HCT116 (cell line): ENCODE data around the gene NT5DC3. TPM values are rescaled to one million over a fixed set of nuclear protein-coding genes. Genes with fewer than 3 reads are reported as not detected.

ENCODE experiments used
- ATAC-seq: fragments of 200-7000 bp; cut with Tn5 transposase; 2 replicates; pipeline ENCODE4 v1.9.1; 2020; ENCODE audit warnings: mild to moderate bottlenecking, moderate library complexity
- BruUV-seq: library from RNA; stranded (reverse); fragments of 400-500 nt; replicated peaks from 2 replicates; lab custom pipeline; 2021; lab: Mats Ljungman, UMichigan
- CTCF ChIA-PET: fragments of 300-600 bp; sonication (Branson Sonifier 250); formaldehyde crosslinking; loops from one replicate; lab custom pipeline; 2021; ENCODE audit warnings: antibody characterized with exemption; lab: Charles Lee
- POLR2A ChIA-PET: fragments of 300-600, 350-600 bp; sonication (Branson Sonifier 250); formaldehyde crosslinking; loops from one replicate; lab custom pipeline; 2021; ENCODE audit warnings: antibody characterized with exemption; lab: Charles Lee
- RAD21 ChIA-PET, 2 experiments: fragments of 300-600 bp; sonication (Branson Sonifier 250); formaldehyde crosslinking; loops; one replicate each; lab custom pipeline; 2023; ENCODE audit warnings: low total read pairs in 2 of 2; ENCODE audit not compliant: uncharacterized antibody in 2 of 2, unreplicated experiment in 2 of 2, low non-redundant PET in 1 of 2; lab: Charles Lee
- DNase-seq: peaks from one replicate; pipeline ENCODE4 v3.0.0-alpha.2; 2010; ENCODE audit warnings: low read depth, low spot score
- H2AFZ ChIP-seq: fragments of 200-600 bp; shearing (Covaris generic), sonication (generic); 2 replicates; pipeline ENCODE4 v1.6.1; 2017; ENCODE audit warnings: low read depth, mixed run types, mixed read lengths, antibody characterized with exemption, low read length; ENCODE audit not compliant: poor library complexity, severe bottlenecking
- H3K27ac ChIP-seq: 2 replicates; pipeline ENCODE4 v1.5.1; 2012; ENCODE audit warnings: low read depth, low read length
- H3K27me3 ChIP-seq: fragments of 200-600 bp; sonication (generic); 2 replicates; pipeline ENCODE4 v1.6.1; 2016; ENCODE audit warnings: mixed run types, low read length, mixed read lengths; ENCODE audit not compliant: insufficient read depth
- H3K36me3 ChIP-seq, 2 experiments: fragments of 200-500 bp in 1 of 2; fragments of 200-600 bp in 1 of 2; sonication (Bioruptor generic) in 1 of 2; sonication (generic) in 1 of 2; 2 replicates each; pipeline versions ENCODE4 v1.5.1 to v1.6.1; 2014 to 2016; ENCODE audit warnings: low read length in 2 of 2, inconsistent platforms in 1 of 2, mixed read lengths in 1 of 2, mixed run types in 1 of 2; ENCODE audit not compliant: insufficient read depth in 2 of 2, control insufficient read depth in 1 of 2
- H3K4me1 ChIP-seq, 2 experiments: fragments of 200-600 bp in 1 of 2; sonication (generic) in 1 of 2; 2 replicates each; pipeline versions ENCODE4 v1.5.1 to v1.6.1; 2012 to 2017; ENCODE audit warnings: low read length in 2 of 2, inconsistent platforms in 1 of 2, mild to moderate bottlenecking in 1 of 2, mixed read lengths in 1 of 2, mixed run types in 1 of 2, moderate library complexity in 1 of 2; ENCODE audit not compliant: insufficient read depth in 2 of 2, control insufficient read depth in 1 of 2
- H3K4me2 ChIP-seq: fragments of 200-600 bp; sonication (generic); 2 replicates; pipeline ENCODE4 v1.6.1; 2017; ENCODE audit warnings: mixed run types, low read length, mixed read lengths
- H3K4me3 ChIP-seq, 2 experiments: fragments of 200-600 bp in 1 of 2; sonication (generic) in 1 of 2; replicated peaks in 1 of 2; 2 replicates each; pipeline ENCODE4 v1.5.1; 2011 to 2016; ENCODE audit warnings: low read length in 2 of 2, control low read depth in 1 of 2, low read depth in 1 of 2, mild to moderate bottlenecking in 1 of 2, mixed read lengths in 1 of 2, mixed run types in 1 of 2
- H3K79me2 ChIP-seq: fragments of 200-600 bp; sonication (generic); 2 replicates; pipeline ENCODE4 v1.6.1; 2017; ENCODE audit warnings: mild to moderate bottlenecking, mixed run types, low read length, moderate library complexity, mixed read lengths; ENCODE audit not compliant: insufficient read depth
- H3K9ac ChIP-seq: fragments of 200-600 bp; sonication (generic); 2 replicates; pipeline ENCODE4 v1.6.1; 2016; ENCODE audit warnings: low read length, mixed read lengths
- H3K9me2 ChIP-seq: fragments of 200-600 bp; sonication (generic), shearing (Covaris generic); 2 replicates; pipeline ENCODE4 v1.6.1; 2017; ENCODE audit warnings: mixed run types, mild to moderate bottlenecking, moderate library complexity; ENCODE audit not compliant: insufficient read depth
- H3K9me3 ChIP-seq, 2 experiments: fragments of 200-500 bp in 1 of 2; fragments of 200-600 bp in 1 of 2; sonication (Bioruptor generic) in 1 of 2; sonication (generic) in 1 of 2; 2 replicates each; pipeline ENCODE4 v1.6.1; 2014 to 2017; ENCODE audit warnings: low read length in 2 of 2, mixed read lengths in 2 of 2, inconsistent platforms in 1 of 2, low read depth in 1 of 2, mild to moderate bottlenecking in 1 of 2, mixed run types in 1 of 2, moderate library complexity in 1 of 2; ENCODE audit not compliant: control insufficient read depth in 1 of 2, insufficient read depth in 1 of 2
- H4K20me1 ChIP-seq: fragments of 200-600 bp; sonication (generic), shearing (Covaris generic); 2 replicates; pipeline ENCODE4 v1.6.1; 2017; ENCODE audit warnings: mixed run types, mild to moderate bottlenecking, moderate library complexity; ENCODE audit not compliant: insufficient read depth
- CBX3 ChIP-seq: IDR thresholded peaks from 2 replicates; pipeline ENCODE4 v1.6.1; 2012; ENCODE audit warnings: low read depth
- CEBPB ChIP-seq: IDR thresholded peaks from 2 replicates; pipeline ENCODE4 v1.6.1; 2012; ENCODE audit warnings: low read depth
- EGR1 ChIP-seq: IDR thresholded peaks from 2 replicates; pipeline ENCODE4 v1.6.1; 2012; ENCODE audit warnings: low read depth
- ELF1 ChIP-seq: IDR thresholded peaks from 2 replicates; pipeline ENCODE4 v1.6.1; 2012; ENCODE audit warnings: low read depth, borderline replicate concordance
- EZH2 ChIP-seq: fragments of 200-600 bp; sonication (generic); IDR thresholded peaks from 2 replicates; pipeline ENCODE4 v1.6.1; 2017; ENCODE audit warnings: antibody characterized with exemption, mixed run types
- EZH2phosphoT487 ChIP-seq: fragments of 200-600 bp; IDR thresholded peaks from 2 replicates; pipeline ENCODE4 v1.6.1; 2018; ENCODE audit warnings: antibody characterized with exemption, borderline replicate concordance
- FOSL1 ChIP-seq: IDR thresholded peaks from 2 replicates; pipeline ENCODE4 v1.6.1; 2012; ENCODE audit warnings: low read depth
- JUND ChIP-seq: IDR thresholded peaks from 2 replicates; pipeline ENCODE4 v1.6.1; 2012
- POLR2A ChIP-seq: IDR thresholded peaks from 2 replicates; pipeline ENCODE4 v1.7.0; 2011; ENCODE audit warnings: borderline replicate concordance; ENCODE audit not compliant: insufficient read depth, insufficient read length; ENCODE audit errors: extremely low read depth
- POLR2AphosphoS5 ChIP-seq: IDR thresholded peaks from 2 replicates; pipeline ENCODE4 v1.6.1; 2011; ENCODE audit warnings: mild to moderate bottlenecking, low read depth, low read length, moderate library complexity
- SIN3A ChIP-seq: IDR thresholded peaks from 2 replicates; pipeline ENCODE4 v1.6.1; 2012; ENCODE audit warnings: low read depth
- SP1 ChIP-seq: IDR thresholded peaks from 2 replicates; pipeline ENCODE4 v1.6.1; 2012; ENCODE audit warnings: low read depth
- TCF7L2 ChIP-seq: IDR thresholded peaks from 2 replicates; pipeline ENCODE4 v1.7.0; 2011; ENCODE audit warnings: borderline replicate concordance, inconsistent platforms; ENCODE audit not compliant: insufficient read depth, insufficient read length; ENCODE audit errors: extremely low read depth
- YY1 ChIP-seq: IDR thresholded peaks from 2 replicates; pipeline ENCODE4 v1.6.1; 2011; ENCODE audit warnings: low read length, low read depth, moderate library complexity, mild to moderate bottlenecking; ENCODE audit not compliant: insufficient replicate concordance; ENCODE audit errors: extremely low read depth
- ZFX ChIP-seq: fragments of 450-650 bp; IDR thresholded peaks from 2 replicates; pipeline ENCODE4 v1.6.1; 2017
- ZNF274 ChIP-seq: fragments of 200-500 bp; sonication (Bioruptor generic); IDR thresholded peaks from 2 replicates; pipeline ENCODE4 v1.6.1; 2014; ENCODE audit warnings: mild to moderate bottlenecking, low read depth, low read length, inconsistent platforms
- intact Hi-C: fragments of 100-400 bp; cut with micrococcal nuclease; formaldehyde crosslinking; loops from 2 replicates; pipeline ENCODE4 v1.10.0; 2022
- total RNA-seq: library from RNA; stranded (reverse); gene quantifications from one replicate; pipeline ENCODE4 v1.2.1, GENCODE V29; 2021; ENCODE audit not compliant: unreplicated experiment
- TF ChIP-seq, protein P1 (sequence below), 3 experiments: fragments of 200-600 bp in 1 of 3; sonication (generic) in 1 of 3; IDR thresholded peaks in 2 of 3; conservative IDR thresholded peaks in 1 of 3; 2 replicates each; pipeline ENCODE4 v1.5.1; 2012 to 2017; ENCODE audit warnings: low read depth in 2 of 3, low read length in 2 of 3, antibody characterized with exemption in 1 of 3, borderline replicate concordance in 1 of 3, control low read depth in 1 of 3, mild to moderate bottlenecking in 1 of 3, mixed read lengths in 1 of 3, mixed run types in 1 of 3, moderate library complexity in 1 of 3; ENCODE audit not compliant: insufficient read depth in 1 of 3
- TF ChIP-seq, protein P2 (sequence below): IDR thresholded peaks from 2 replicates; pipeline ENCODE4 v1.6.1; 2012
- TF ChIP-seq, protein P3 (sequence below): IDR thresholded peaks from 2 replicates; pipeline ENCODE4 v1.6.1; 2012
- TF ChIP-seq, protein P4 (sequence below): IDR thresholded peaks from 2 replicates; pipeline ENCODE4 v1.6.1; 2011; ENCODE audit warnings: mild to moderate bottlenecking, low read length, moderate library complexity; ENCODE audit not compliant: insufficient replicate concordance; ENCODE audit errors: extremely low read depth

NT5DC3 gene
- total RNA-seq, 1 experiment from 2014 or later: 18.7 TPM

DNA sequence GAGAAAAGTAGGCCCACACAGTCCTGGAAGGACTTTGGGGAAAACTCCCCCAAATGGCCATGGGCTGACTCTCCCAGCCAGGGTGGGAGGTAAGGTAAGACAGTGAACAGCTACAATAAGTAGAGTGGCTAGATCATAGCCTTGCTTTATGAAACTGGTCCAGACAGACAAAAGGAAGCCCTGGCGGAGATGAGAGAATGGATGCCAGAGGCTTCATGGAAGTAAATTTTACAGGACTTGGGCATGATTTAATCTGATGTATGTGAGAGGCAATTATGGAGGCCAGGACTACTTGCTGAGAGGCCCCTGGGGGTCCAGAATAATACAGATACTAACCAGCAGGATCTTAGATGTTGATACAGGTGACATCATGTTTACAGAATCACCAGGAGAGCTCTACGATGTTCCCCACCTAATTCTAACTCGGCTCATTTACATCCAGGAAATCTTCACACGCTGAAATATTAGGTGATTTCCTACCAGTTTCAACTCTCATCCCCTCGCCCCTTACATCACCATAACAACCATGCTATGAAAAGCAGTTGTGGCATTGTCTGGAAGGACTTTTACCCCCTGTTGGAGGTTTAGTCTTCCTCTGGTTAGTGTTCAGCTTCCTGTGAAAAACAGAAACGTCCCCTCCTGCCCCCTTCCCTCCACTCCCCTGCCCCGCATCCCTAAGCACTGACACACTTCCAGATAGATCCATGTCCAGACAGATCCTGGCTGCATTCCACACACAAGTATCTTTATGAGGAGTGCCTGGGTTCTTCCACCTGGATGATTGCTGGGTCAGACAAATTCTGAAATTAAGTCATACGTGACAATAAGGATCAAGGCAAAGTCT is 39.5 kb upstream of the NT5DC3 start:
- Histone ChIP-seq H3K9ac (no peak overlapping the region), H3K9me2 (no peaks in the 10 kb centered on the region), H3K4me3 (no peak overlapping the region), H3K4me1 (peaks cover 0 to 4% of the 10 kb centered on the region in 2 experiments; a peak in 1 of 4 replicates), H3K79me2 (no peaks in the 10 kb centered on the region), H4K20me1 (no peaks in the 10 kb centered on the region), H3K27ac (no peak overlapping the region), H3K27me3 (no peaks in the 10 kb centered on the region), H3K4me2 (no peak overlapping the region), H3K36me3 (no peaks in the 10 kb centered on the region), H2AFZ (no peak overlapping the region), H3K9me3 (no peaks in the 10 kb centered on the region)
- intact Hi-C loops: no loop called here
- BruUV-seq: no TSS peak
- ChIA-PET RAD21 (no interaction called here), POLR2A (no interaction called here), CTCF (no interaction called here)
- DNase-seq (no peak), ATAC-seq (no peak)
- TF ChIP-seq, protein P1, sequence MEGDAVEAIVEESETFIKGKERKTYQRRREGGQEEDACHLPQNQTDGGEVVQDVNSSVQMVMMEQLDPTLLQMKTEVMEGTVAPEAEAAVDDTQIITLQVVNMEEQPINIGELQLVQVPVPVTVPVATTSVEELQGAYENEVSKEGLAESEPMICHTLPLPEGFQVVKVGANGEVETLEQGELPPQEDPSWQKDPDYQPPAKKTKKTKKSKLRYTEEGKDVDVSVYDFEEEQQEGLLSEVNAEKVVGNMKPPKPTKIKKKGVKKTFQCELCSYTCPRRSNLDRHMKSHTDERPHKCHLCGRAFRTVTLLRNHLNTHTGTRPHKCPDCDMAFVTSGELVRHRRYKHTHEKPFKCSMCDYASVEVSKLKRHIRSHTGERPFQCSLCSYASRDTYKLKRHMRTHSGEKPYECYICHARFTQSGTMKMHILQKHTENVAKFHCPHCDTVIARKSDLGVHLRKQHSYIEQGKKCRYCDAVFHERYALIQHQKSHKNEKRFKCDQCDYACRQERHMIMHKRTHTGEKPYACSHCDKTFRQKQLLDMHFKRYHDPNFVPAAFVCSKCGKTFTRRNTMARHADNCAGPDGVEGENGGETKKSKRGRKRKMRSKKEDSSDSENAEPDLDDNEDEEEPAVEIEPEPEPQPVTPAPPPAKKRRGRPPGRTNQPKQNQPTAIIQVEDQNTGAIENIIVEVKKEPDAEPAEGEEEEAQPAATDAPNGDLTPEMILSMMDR (IDR thresholded peaks at IDR 0.05 in 2 of 3, conservative IDR thresholded peaks at IDR 0.05 in 1 of 3; ENCODE audit: borderline replicate concordance in 1 of 3, insufficient read depth in 1 of 3, low read depth in 2 of 3, low read length in 2 of 3): no peak
- TF ChIP-seq, protein P2, sequence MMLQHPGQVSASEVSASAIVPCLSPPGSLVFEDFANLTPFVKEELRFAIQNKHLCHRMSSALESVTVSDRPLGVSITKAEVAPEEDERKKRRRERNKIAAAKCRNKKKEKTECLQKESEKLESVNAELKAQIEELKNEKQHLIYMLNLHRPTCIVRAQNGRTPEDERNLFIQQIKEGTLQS: no peak
- TF ChIP-seq CEBPB (no peak), TCF7L2 (no peak), SP1 (no peak), FOSL1 (no peak), EZH2 (no peak), JUND (no peak), EZH2phosphoT487 (no peak), ZFX (no peak), EGR1 (no peak), POLR2A (no peak), SIN3A (no peak), ELF1 (no peak), YY1 (no peak), CBX3 (no peak), ZNF274 (no peak), POLR2AphosphoS5 (no peak)
- TF ChIP-seq, protein P3, sequence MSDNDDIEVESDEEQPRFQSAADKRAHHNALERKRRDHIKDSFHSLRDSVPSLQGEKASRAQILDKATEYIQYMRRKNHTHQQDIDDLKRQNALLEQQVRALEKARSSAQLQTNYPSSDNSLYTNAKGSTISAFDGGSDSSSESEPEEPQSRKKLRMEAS: no peak
- TF ChIP-seq, protein P4, sequence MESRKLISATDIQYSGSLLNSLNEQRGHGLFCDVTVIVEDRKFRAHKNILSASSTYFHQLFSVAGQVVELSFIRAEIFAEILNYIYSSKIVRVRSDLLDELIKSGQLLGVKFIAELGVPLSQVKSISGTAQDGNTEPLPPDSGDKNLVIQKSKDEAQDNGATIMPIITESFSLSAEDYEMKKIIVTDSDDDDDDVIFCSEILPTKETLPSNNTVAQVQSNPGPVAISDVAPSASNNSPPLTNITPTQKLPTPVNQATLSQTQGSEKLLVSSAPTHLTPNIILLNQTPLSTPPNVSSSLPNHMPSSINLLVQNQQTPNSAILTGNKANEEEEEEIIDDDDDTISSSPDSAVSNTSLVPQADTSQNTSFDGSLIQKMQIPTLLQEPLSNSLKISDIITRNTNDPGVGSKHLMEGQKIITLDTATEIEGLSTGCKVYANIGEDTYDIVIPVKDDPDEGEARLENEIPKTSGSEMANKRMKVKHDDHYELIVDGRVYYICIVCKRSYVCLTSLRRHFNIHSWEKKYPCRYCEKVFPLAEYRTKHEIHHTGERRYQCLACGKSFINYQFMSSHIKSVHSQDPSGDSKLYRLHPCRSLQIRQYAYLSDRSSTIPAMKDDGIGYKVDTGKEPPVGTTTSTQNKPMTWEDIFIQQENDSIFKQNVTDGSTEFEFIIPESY: no peak
